Measurements from ENCODE around the gene MAF. TPM values are rescaled to one million over a fixed set of nuclear protein-coding genes. Genes with fewer than 3 reads are reported as not detected.

The MAF gene
- polyA plus RNA-seq, 1 donor from 2014 or later = 2.1 TPM

- H4K20me1 ChIP-seq (ENCODE audit: insufficient read depth) = no peaks in the 10 kb centered on the region
- H3K27ac ChIP-seq (ENCODE audit: low read length) = no peak overlapping the region
- H3K9me3 ChIP-seq (ENCODE audit: low read length) = no peaks in the 10 kb centered on the region
- no peak overlapping the region for H3K9ac ChIP-seq (ENCODE audit: low read length)
- H3K4me3 ChIP-seq (ENCODE audit: low read length) = no peak overlapping the region
- TF ChIP-seq TAF1 (IDR thresholded peaks at IDR 0.05; ENCODE audit: low read depth) (no peak), REST (IDR thresholded peaks at IDR 0.05; ENCODE audit: borderline replicate concordance) (no peak), POLR2AphosphoS5 (IDR thresholded peaks at IDR 0.05) (no peak), CTCF (IDR thresholded peaks at IDR 0.05; ENCODE audit: poor library complexity, severe bottlenecking) (no peak), SMC3 (conservative IDR thresholded peaks at IDR 0.05; ENCODE audit: poor library complexity) (no peak), EZH2 (IDR thresholded peaks at IDR 0.05; ENCODE audit: borderline replicate concordance, insufficient read depth, low read length, poor library complexity, severe bottlenecking) (no peak)
- no peak overlapping the region for H2AFZ ChIP-seq (ENCODE audit: low read depth, low read length)
- no peaks in the 10 kb centered on the region for H3K27me3 ChIP-seq (ENCODE audit: insufficient read depth, low read depth, low read length)
- H3K4me2 ChIP-seq (ENCODE audit: low read length) = no peak overlapping the region
- H3K36me3 ChIP-seq (ENCODE audit: insufficient read depth, low read length) = no peaks in the 10 kb centered on the region
- no peaks in the 10 kb centered on the region for H3F3A ChIP-seq (ENCODE audit: insufficient read depth, low read length, poor library complexity, severe bottlenecking)
- H3K9me2 ChIP-seq (ENCODE audit: insufficient read depth, low read length) = no peaks in the 10 kb centered on the region
- H3K79me2 ChIP-seq (replicated peaks; ENCODE audit: insufficient read depth, low read length) = no peaks in the 10 kb centered on the region
Measured at GRCh38 chr16:79628501-79628975, 28.0 kb upstream of the MAF start.

GRCh38 chr16:79627092-79627491 lies 26.6 kb upstream of the MAF start:
- H3K79me2 ChIP-seq (replicated peaks; ENCODE audit: insufficient read depth, low read length) = no peaks in the 10 kb centered on the region
- no peaks in the 10 kb centered on the region for H3F3A ChIP-seq (ENCODE audit: insufficient read depth, low read length, poor library complexity, severe bottlenecking)

More at GRCh38 chr16:79627092-79627491, 26.6 kb upstream of the MAF start:
- no peaks in the 10 kb centered on the region for H3K27me3 ChIP-seq (ENCODE audit: insufficient read depth, low read depth, low read length)
- no peak overlapping the region for H3K9ac ChIP-seq (ENCODE audit: low read length)
- TF ChIP-seq EZH2 (IDR thresholded peaks at IDR 0.05; ENCODE audit: borderline replicate concordance, insufficient read depth, low read length, poor library complexity, severe bottlenecking) (no peak), RAD21 (conservative IDR thresholded peaks at IDR 0.05) (no peak), MXI1 (conservative IDR thresholded peaks at IDR 0.05; ENCODE audit: poor library complexity, severe bottlenecking) (no peak), SMC3 (conservative IDR thresholded peaks at IDR 0.05; ENCODE audit: poor library complexity) (no peak), REST (IDR thresholded peaks at IDR 0.05; ENCODE audit: borderline replicate concordance) (no peak), EP300 (conservative IDR thresholded peaks at IDR 0.05; ENCODE audit: poor library complexity, severe bottlenecking) (no peak), TAF1 (IDR thresholded peaks at IDR 0.05; ENCODE audit: low read depth) (no peak), POLR2AphosphoS5 (IDR thresholded peaks at IDR 0.05) (no peak)
- no peak overlapping the region for H3K4me2 ChIP-seq (ENCODE audit: low read length)
- no peak overlapping the region for H3K4me3 ChIP-seq (ENCODE audit: low read length)
- H3K9me2 ChIP-seq (ENCODE audit: insufficient read depth, low read length) = no peaks in the 10 kb centered on the region
- no peaks in the 10 kb centered on the region for H4K20me1 ChIP-seq (ENCODE audit: insufficient read depth)
- no peaks in the 10 kb centered on the region for H3K9me3 ChIP-seq (ENCODE audit: low read length)
- no peaks in the 10 kb centered on the region for H3K36me3 ChIP-seq (ENCODE audit: insufficient read depth, low read length)
- H3K27ac ChIP-seq (ENCODE audit: low read length) = no peak overlapping the region
- H2AFZ ChIP-seq (ENCODE audit: low read depth, low read length) = no peak overlapping the region
